GM18502 (cell line): ENCODE results near the gene CPNE1.
A peak's percentile ranks its signal among the peaks of the same experiment; 100 is the strongest.
"Not testable (repeated sequence)": the region's sequence is repeated elsewhere in the genome, so short reads cannot be mapped to it uniquely, and the experiment has no call there.

Source experiments
- ATAC-seq: cut with Tn5 transposase; IDR thresholded peaks from one replicate; pipeline ENCODE4 v1.9.1; 2021; ENCODE audit warnings: mild to moderate bottlenecking; ENCODE audit not compliant: unreplicated experiment, poor library complexity

Gene CPNE1

GRCh38 chr20:35664466-35665206 is at the start of gene CPNE1, which contains the start of gene RBM12:
CPNE1 (minus strand) TSS chr20:35664900; CDS start chr20:35632923, 31,977 bp downstream.
RBM12 (minus strand) TSS chr20:35664900; CDS start chr20:35655322, 9,578 bp downstream.
- peak; percentile 75 for ATAC-seq

- no peak for ATAC-seq
Observed at GRCh38 chr20:35714127-35714526, 49.4 kb upstream of the CPNE1 start.

GRCh38 chr20:35713120-35713519 is 48.4 kb upstream of the CPNE1 start:
- not testable (repeated sequence) for ATAC-seq

GRCh38 chr20:35711588-35712209 is 47.0 kb upstream of the CPNE1 start:
- no peak for ATAC-seq

- no peak for ATAC-seq
Observed at GRCh38 chr20:35710884-35711587, 46.3 kb upstream of the CPNE1 start.

GRCh38 chr20:35710039-35710438 is 45.3 kb upstream of the CPNE1 start:
- no peak for ATAC-seq

GRCh38 chr20:35709259-35709658 is 44.6 kb upstream of the CPNE1 start:
- no peak for ATAC-seq

GRCh38 chr20:35708502-35708901 is 43.8 kb upstream of the CPNE1 start:
- no peak for ATAC-seq

- not testable (repeated sequence) for ATAC-seq
Observed at GRCh38 chr20:35706591-35707529, 42.2 kb upstream of the CPNE1 start.

GRCh38 chr20:35705894-35706293 is 41.2 kb upstream of the CPNE1 start:
- not testable (repeated sequence) for ATAC-seq

- no peak for ATAC-seq
Observed at GRCh38 chr20:35704514-35705261, 40.0 kb upstream of the CPNE1 start.

GRCh38 chr20:35702824-35703695 is 38.4 kb upstream of the CPNE1 start:
- no peak for ATAC-seq

- no peak for ATAC-seq
Observed at GRCh38 chr20:35702051-35702823, 37.5 kb upstream of the CPNE1 start.

GRCh38 chr20:35700625-35701148 is 36.0 kb upstream of the CPNE1 start:
- no peak for ATAC-seq

- ATAC-seq = no peak
Observed at GRCh38 chr20:35699957-35700624, 35.4 kb upstream of the CPNE1 start.

- ATAC-seq = peak; percentile 83
Observed at GRCh38 chr20:35699127-35699956, 34.6 kb upstream of the CPNE1 start, which contains the start of the genes NFS1 and ROMO1. NFS1 (minus strand) TSS chr20:35699352; CDS start chr20:35699288, 64 bp downstream. ROMO1 (plus strand) TSS chr20:35699405; CDS start chr20:35699633, 228 bp downstream.
